Smooth muscle cell of trachea (primary cell): ENCODE data around the gene ZFP14. TPM values are rescaled to one million over a fixed set of nuclear protein-coding genes. Genes with fewer than 3 reads are reported as not detected.

Experiments
- total RNA-seq: library from RNA; depleted of rRNA; stranded (reverse); fragments of >200 nt; gene quantifications from 2 replicates; pipeline ENCODE4 v1.2.1, GENCODE V29; 2014

The ZFP14 gene
- total RNA-seq = 3.5 and 4.8 TPM in 2 replicates

GRCh38 chr19:36378625-36379509 is at the start of gene ZFP14:
Gene ZFP14, minus strand, starts transcription at chr19:36379201. Its CDS starts 11,309 bp downstream, at chr19:36367892.

GRCh38 chr19:36418287-36419001 is 39.4 kb upstream of the ZFP14 start, which contains the start of gene ZFP82:
Gene ZFP82, minus strand, starts transcription at chr19:36418644. Its CDS starts 8,855 bp downstream, at chr19:36409789.

Other genes with a start within 250 kb of the ZFP14 start
- gene CAPNS1, start 239.1 kb downstream of the ZFP14 start, total RNA-seq = 413 and 501 TPM in 2 replicates
- gene COX7A1, start 226.8 kb downstream of the ZFP14 start, total RNA-seq = 8.3 and 50.6 TPM in 2 replicates
- 6.0 and 7.3 TPM in 2 replicates for gene ZNF565, start 164.5 kb downstream of the ZFP14 start, total RNA-seq
- 73.4 and 118 TPM in 2 replicates for gene ZNF146, start 164.1 kb downstream of the ZFP14 start, total RNA-seq
- gene ZFP82, start 39.4 kb upstream of the ZFP14 start, total RNA-seq = 7.6 and 8.9 TPM in 2 replicates
- gene ZNF566, start 110.4 kb upstream of the ZFP14 start, total RNA-seq = 6.4 and 9.4 TPM in 2 replicates
- 13.7 and 19.0 TPM in 2 replicates for gene ZNF260, start 149.1 kb upstream of the ZFP14 start, total RNA-seq
- 9.3 TPM in 2 replicates for gene ZNF529, start 194.1 kb upstream of the ZFP14 start, total RNA-seq
- gene ZNF382, start 226.1 kb upstream of the ZFP14 start, total RNA-seq = 9.7 and 12.9 TPM in 2 replicates